HG02623 (cell line): ENCODE data around the gene PTGR3.

ENCODE experiments used
- ATAC-seq: cut with Tn5 transposase; IDR thresholded peaks from one replicate; pipeline ENCODE4 v1.9.1; 2021; ENCODE audit warnings: moderate library complexity; ENCODE audit not compliant: unreplicated experiment

The PTGR3 gene

DNA sequence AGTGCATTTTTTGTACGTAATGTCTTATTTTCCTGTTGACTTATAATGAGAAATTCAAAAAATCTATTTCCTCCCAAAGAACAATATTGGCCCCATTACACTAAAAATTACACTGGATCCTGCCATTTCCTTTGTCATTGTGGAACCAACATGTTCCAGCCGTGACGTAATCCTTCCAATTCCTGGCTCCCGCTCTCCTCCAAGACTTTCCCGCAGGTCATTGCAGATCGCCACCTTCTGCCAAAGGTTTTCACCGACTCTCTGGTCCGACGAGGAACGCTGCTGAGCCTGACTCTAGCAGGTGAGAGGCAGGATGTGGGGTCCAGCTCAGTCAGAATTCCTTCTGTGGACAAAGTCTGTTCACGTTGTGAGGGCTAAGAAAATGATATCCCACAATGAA, 38.0 kb downstream of the PTGR3 start:
- ATAC-seq: no peak

DNA sequence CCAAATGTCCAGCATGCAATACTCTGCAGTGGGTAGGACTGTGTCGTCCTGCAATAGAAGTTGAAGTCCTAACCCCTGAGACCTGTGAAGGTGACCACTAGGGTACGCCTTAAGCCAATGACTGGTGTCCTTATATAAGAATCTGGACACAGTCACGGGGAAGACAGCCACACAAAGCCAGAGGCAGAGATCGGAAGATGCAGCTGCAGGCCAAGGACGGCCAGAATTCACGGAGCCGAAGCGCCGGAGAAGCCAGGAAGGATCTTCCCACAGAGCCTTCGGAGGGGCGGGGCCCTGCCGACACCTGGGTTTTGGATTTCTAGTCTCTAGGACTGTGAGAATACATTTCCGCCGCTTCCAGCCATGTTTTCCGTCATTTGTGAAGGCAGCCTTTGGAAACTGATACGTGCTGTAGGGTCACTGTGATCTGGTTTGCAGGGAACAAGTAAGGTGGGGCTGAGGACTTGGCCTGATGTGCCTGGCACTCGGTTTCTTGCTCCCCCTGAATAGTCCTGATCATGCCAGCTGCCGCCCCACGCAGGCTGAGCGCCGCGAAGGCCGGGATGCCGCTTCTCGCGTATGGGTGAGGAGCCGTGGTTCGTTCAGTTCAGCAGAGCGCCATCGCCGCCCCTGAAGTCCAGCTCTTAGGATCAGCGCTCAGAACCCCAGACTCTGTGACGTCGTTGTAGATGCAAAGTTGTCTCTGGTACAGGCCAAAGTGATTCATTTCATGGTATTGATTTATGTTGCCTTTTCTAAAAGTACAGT, 38.7 kb downstream of the PTGR3 start:
- ATAC-seq: no peak

DNA sequence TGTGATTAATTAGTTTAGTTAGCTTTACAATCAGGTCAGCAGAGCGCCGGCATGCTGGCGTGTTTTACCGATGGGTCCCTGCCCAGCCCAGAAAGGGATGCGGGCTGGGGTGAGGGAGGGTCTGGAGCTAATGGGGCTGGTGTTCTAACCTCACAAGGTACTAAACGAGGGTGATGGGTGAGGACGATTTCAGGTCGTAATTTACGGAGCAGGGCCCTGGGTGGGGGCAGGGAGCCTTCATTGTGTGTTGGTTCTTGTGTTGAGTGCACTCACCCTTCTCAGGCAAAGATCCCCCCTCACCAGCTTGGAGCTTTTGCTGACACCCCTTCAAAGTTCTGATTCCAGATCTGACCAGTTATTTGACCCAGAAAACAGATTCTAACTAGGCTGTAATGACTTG, 39.5 kb downstream of the PTGR3 start:
- no peak for ATAC-seq

DNA sequence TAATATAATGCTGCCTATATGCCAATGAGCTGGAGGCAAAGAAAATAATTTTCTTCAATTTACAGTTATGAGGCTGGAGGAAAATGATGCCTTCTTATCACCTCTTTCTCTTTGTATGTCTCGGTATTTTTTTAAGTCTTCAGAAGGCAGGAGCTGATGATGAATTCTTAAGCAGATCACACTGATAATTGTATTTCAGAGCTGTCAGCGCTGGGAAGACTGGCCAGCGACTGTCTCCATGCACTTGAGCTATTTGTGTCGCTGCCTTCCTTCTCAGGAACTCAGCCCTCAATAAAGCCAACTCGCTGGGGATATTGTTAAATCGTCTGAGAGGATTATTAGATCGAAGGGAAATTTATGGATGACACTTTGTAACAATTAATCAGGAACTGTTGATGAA, 40.3 kb downstream of the PTGR3 start:
- ATAC-seq: no peak

DNA sequence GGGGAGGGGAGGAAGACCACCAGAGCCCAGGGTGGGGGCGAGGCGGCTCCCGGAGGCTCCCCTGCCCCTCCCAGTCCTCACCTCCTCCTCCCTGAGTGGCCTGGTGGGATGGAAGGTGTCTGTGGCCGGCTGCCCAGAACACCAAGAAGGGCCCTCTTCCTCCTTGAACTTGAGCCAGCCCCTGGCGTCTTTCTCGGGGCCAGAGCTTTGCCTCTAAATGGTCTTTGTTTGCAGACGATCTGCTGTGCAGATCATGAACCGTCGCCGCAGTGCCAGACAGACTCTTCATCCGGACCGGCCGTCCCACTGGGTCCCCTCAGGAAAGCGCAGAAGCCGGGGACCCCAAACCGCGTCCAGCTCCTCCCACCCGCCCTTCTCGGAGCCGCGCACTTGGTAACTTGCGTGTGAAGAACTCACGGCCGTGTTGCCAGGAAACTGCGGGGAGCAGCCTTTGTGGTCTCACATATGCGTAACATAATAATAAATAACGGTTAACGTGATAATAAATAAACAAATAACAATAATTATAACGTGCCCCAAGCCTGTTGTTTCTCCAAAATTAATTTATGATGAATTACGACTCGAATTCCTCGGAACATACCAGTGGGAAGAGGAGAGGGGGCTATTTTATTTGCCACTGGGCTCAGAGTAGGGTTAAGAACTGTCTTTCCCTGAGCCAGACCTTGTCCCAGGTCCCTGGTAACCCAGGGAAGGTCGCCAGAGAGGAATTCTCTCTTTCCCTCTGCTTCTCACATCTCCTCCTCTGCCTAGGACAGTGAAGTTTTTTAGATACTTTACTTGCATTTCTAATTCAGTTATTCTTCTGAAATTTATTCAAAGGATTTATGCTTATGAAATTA, 41.0 kb downstream of the PTGR3 start:
- ATAC-seq: no peak

DNA sequence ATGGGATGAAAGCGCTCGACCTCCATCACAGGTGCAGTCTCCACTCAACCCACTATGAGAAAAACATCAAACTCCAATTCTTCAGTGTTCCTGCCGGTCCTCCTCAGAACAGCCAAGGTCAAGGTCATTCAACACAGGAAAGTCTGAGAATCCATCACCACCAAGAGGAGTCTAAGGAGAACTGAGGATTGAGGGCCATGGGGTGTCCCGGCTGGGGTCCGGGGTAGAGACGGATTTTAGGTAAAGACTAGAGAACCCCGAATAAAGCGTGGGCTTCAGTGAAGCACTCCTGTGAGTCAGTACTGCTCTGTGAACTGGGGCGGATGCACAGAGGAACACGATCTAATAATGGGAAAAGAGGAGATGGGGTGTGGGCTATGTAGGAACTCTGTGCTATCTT, 41.8 kb downstream of the PTGR3 start:
- ATAC-seq: no peak

DNA sequence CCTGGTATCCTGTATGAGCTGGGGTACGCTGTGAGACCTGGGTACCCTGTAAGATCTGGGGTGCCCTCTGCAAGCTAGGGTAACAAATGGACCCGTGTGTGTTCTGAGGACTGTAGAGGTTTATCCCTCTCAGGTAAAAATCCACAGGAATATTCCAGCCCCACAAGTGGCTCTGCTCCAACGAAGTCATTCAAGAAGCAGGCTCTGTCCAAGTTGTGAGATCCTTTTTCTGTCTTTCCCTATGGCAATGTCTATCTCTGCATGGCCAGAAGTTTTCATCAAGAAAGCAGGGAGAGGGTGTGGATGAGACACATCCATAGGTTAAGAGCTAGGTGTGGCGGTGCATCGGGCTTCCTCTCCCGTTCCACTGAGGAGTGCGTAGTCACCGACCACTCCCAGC, 43.0 kb downstream of the PTGR3 start:
- ATAC-seq: no peak

DNA sequence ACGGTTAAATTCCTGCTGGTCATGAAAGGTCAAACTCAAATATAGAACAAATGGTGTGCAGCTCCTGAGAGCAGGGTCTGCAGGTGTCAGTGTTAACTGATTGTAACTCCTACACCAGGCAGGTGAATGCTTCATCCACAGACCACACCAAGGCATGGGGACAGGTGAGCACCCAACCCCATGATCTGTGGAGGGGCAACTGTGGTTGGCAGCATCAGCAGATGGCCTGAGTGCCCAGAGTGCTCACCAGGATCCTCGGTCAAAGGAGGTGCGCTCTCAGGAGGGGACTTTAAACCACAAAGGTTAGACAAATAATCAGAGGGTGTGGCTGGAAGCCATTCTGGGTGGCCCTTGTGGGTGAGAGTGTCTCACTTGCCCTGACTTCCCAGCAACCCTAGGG, 44.5 kb downstream of the PTGR3 start:
- ATAC-seq: no peak

DNA sequence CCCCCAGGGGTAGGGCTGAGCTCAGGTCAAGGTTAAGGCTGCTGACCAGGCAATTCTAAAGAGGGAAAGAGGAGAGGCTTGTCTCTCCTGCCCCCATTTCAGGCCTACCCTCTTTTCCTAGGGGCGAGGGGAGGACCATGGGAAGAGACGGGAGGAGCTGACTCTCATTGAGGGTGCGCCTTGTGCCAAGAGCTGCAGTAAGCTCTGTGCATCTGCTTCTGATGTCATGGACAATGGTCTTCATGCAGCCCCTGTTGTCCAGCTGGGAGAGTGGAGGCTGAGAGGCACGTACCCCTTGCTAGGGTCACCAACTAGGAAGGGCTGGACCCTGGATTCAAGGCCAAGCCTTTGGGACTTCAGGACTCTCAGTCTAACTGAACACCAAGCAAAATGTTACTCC, 45.2 kb downstream of the PTGR3 start:
- no peak for ATAC-seq

DNA sequence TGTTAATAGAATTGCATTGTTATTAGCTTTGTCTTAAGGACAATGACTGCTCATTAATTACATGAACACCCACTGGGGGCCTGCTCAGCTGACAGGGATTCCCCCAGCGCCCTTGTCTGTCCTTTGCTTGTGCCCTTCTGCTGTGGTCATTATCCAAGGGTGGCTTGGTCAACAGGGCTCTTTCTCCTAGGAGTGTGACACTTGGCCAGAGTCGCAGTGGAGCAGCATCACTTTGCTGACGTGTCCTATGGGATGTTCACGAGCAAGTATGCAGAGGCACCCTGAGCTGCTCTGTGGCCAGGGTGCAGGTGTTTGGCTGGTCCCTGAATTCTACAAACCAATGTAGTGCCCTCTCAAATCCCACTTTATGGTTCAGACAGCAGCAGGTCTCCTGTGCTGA, 46.0 kb downstream of the PTGR3 start:
- no peak for ATAC-seq

DNA sequence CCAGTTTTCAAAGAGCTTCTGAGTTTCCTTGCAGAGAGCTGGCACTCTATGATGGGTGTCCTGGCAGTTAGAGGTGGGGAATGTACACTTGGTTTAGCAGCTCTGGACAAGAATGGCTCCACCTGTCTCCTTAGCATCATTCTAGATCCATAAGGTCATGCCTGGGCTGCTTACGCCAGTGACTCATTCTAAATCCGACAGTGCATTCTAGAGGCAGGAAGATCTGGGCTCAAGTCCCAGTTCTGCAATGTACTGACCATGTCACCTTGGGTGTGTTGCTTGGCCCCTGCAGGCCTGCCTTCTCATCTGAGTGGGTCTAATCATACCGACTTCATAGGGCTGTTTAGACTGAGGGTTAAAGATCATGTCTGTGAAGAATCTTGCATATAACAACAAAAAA, 46.5 kb downstream of the PTGR3 start:
- no peak for ATAC-seq

DNA sequence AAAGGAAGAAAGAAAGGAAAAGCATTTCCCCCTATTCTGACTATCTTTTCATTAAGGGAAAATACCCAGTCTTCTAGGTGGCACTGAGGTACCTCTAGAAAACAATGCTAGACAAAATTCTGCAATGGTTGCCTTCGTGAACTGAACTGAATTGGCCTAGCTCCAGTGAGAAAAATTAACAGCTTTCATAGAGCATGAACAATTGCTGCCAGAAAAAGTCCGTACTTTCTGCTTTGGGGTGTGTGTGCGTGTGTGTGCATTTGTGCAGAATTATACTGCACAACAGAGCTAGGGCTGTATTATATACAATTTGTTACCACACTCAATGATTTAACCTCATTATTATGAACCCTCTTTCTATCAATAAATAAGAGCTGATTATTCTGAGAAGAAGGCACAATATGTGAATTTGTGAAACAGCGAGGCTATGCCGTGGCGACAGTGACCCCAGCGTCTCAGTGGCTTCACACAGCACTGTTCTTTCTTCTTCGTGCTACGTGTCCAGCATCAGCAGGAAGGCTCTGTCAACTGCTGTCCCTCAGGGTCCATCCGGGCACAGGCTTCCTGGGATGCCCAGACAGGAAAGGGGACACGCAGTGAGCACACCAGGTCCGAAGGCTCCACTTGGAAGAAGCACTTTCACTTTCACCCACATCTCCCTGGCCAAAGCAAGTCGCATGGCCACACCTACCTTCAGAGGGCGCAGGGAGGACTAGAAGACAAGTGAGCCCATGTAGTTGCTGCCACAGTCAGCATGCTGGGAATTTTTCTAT, 47.5 kb downstream of the PTGR3 start:
- no peak for ATAC-seq

DNA sequence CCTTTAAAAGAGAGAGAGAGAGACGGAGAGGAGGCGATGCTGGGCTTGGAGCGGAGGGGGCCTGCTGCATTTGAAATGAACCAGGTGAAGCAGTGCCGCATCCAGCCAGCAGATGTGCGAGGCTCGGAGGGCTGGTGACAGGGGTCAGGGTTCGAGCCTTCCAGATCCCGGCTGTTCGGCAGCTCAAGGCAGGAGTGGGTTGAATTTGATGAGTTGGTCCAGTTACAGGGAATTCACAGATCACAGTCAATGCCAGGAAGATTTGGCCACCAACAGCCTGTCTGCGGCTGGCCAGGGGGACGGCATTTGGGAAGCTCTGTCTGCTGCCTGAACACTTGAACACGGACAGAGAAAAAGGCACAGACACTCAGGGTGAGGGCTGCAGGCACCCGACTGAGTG, 48.6 kb downstream of the PTGR3 start:
- ATAC-seq: no peak

DNA sequence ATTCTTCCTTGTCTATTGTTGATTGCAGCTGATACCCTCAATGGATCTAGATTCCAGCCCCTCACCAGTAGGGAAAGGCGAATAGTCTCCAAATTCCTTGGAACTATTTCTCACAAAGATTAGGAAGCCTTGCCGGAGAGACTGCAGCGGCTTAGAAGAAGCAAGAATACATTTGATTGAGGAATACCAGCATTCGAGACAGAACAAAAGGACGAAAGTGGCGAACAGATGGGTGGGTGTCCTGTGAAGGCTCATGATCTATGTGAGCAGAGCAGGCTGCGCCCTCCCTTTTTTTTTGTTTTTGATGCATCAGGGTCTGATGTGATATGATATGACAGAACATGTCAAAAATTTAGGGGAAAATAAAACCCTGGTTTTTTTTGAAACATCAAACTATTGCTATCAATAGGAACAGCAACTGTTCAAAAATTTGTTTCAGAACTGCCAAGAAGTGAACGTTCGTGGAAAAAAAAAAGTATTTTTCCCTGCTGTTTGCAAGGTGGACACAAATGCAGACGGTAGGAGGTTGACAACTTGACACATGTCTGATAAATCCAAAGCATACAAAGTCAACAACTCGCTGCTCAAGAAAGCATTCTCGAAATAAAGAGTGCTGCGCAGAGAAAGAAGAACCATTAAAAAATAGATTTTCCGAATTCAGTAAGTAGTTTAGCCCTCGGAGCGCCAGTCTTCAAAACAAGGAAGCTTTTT, 49.1 kb downstream of the PTGR3 start:
- no peak for ATAC-seq

DNA sequence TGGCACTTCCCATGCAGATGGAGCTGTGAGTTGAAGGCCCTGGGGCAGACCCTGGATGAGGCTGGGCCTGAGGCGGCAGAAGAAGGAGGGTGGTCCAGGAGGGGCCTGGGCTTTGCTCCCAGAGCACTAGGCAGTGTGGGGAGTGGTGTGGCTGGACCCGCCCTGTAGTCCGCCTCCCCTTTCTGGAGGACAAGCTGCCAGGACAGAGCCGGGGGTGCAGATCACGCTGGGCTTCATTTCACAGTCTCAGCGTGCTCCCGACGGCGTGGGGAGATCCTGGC, 49.8 kb downstream of the PTGR3 start:
- ATAC-seq: no peak
